Neural cell (in vitro differentiated cells): ENCODE results near the gene RASL10A. TPM values are rescaled to one million over a fixed set of nuclear protein-coding genes. Genes with fewer than 3 reads are reported as not detected.

ENCODE experiments used
- H2AFZ ChIP-seq: fragments of 200-600, 300-800 bp; sonication (generic), shearing (Covaris generic); 2 replicates; pipeline ENCODE4 v1.6.0; 2014; ENCODE audit warnings: low read depth, mild to moderate bottlenecking, antibody characterized with exemption, low read length, moderate library complexity
- H3F3A ChIP-seq: fragments of 200-600 bp; shearing (Covaris generic); 2 replicates; pipeline ENCODE4 v1.6.1; 2016; ENCODE audit warnings: mild to moderate bottlenecking, moderate library complexity, mixed read lengths, antibody characterized with exemption, low read length; ENCODE audit not compliant: insufficient read depth, poor library complexity, severe bottlenecking
- H3K27ac ChIP-seq: fragments of 200-600, 300-800 bp; sonication (generic), shearing (Covaris generic); 2 replicates; pipeline ENCODE4 v1.5.1; 2014; ENCODE audit warnings: mild to moderate bottlenecking, low read length, moderate library complexity
- H3K27me3 ChIP-seq: fragments of 300-800, 200-600 bp; sonication (generic), shearing (Covaris generic); 2 replicates; pipeline ENCODE4 v1.6.0; 2014; ENCODE audit warnings: mild to moderate bottlenecking, low read depth, low read length, moderate library complexity; ENCODE audit not compliant: insufficient read depth
- H3K36me3 ChIP-seq: fragments of 300-800, 200-600 bp; sonication (generic), shearing (Covaris generic); 2 replicates; pipeline ENCODE4 v1.5.1; 2014; ENCODE audit warnings: mild to moderate bottlenecking, antibody characterized with exemption, low read length, moderate library complexity; ENCODE audit not compliant: insufficient read depth
- H3K4me2 ChIP-seq: fragments of 300-800, 200-600 bp; sonication (generic), shearing (Covaris generic); 2 replicates; pipeline ENCODE4 v1.6.0; 2014; ENCODE audit warnings: mild to moderate bottlenecking, low read length
- H3K4me3 ChIP-seq: fragments of 300-800, 200-600 bp; sonication (generic), shearing (Covaris generic); 2 replicates; pipeline ENCODE4 v1.5.1; 2014; ENCODE audit warnings: mild to moderate bottlenecking, low read length, moderate library complexity
- H3K79me2 ChIP-seq: fragments of 200-600 bp; shearing (Covaris generic); replicated peaks from 2 replicates; pipeline ENCODE4 v1.6.0; 2014; ENCODE audit warnings: mild to moderate bottlenecking, low read length, moderate library complexity; ENCODE audit not compliant: insufficient read depth
- H3K9ac ChIP-seq: fragments of 300-800, 200-600 bp; sonication (generic), shearing (Covaris generic); 2 replicates; pipeline ENCODE4 v1.6.1; 2016; ENCODE audit warnings: mild to moderate bottlenecking, low read length, mixed read lengths
- H3K9me2 ChIP-seq: fragments of 200-600 bp; shearing (Covaris generic); 2 replicates; pipeline ENCODE4 v1.6.1; 2016; ENCODE audit warnings: mild to moderate bottlenecking, low read length, mixed read lengths; ENCODE audit not compliant: insufficient read depth
- H3K9me3 ChIP-seq: fragments of 200-600, 300-800 bp; sonication (generic), shearing (Covaris generic); 2 replicates; pipeline ENCODE4 v1.6.1; 2016; ENCODE audit warnings: mild to moderate bottlenecking, mixed run types, low read length, moderate library complexity, mixed read lengths
- H4K20me1 ChIP-seq: fragments of 200-600 bp; shearing (Covaris generic); 2 replicates; pipeline ENCODE4 v1.6.1; 2016; ENCODE audit warnings: mild to moderate bottlenecking, mixed run types; ENCODE audit not compliant: insufficient read depth
- CTCF ChIP-seq: fragments of 450-650 bp; IDR thresholded peaks from 2 replicates; pipeline ENCODE4 v1.5.1; 2014; ENCODE audit warnings: antibody characterized with exemption, mild to moderate bottlenecking, moderate library complexity; ENCODE audit not compliant: poor library complexity, severe bottlenecking
- EP300 ChIP-seq: fragments of 450-650 bp; conservative IDR thresholded peaks from 2 replicates; pipeline ENCODE4 v1.6.1; 2014; ENCODE audit warnings: antibody characterized with exemption, mild to moderate bottlenecking, moderate library complexity; ENCODE audit not compliant: poor library complexity, severe bottlenecking
- EZH2 ChIP-seq: fragments of 200-600, 300-800 bp; shearing (Covaris generic), sonication (generic); IDR thresholded peaks from 2 replicates; pipeline ENCODE4 v1.6.1; 2014; ENCODE audit warnings: antibody characterized with exemption, low read length, borderline replicate concordance, mild to moderate bottlenecking; ENCODE audit not compliant: insufficient read depth, poor library complexity, severe bottlenecking
- MXI1 ChIP-seq: fragments of 450-650 bp; conservative IDR thresholded peaks from 2 replicates; pipeline ENCODE4 v1.6.1; 2014; ENCODE audit warnings: antibody characterized with exemption, mild to moderate bottlenecking; ENCODE audit not compliant: poor library complexity, severe bottlenecking
- POLR2AphosphoS5 ChIP-seq: IDR thresholded peaks from 2 replicates; pipeline ENCODE4 v1.6.1; 2012
- RAD21 ChIP-seq: fragments of 450-650 bp; conservative IDR thresholded peaks from 2 replicates; pipeline ENCODE4 v1.6.1; 2014; ENCODE audit warnings: antibody characterized with exemption, mild to moderate bottlenecking, moderate library complexity
- REST ChIP-seq: IDR thresholded peaks from 2 replicates; pipeline ENCODE4 v1.6.1; 2012; ENCODE audit warnings: borderline replicate concordance
- SMC3 ChIP-seq: fragments of 450-650 bp; conservative IDR thresholded peaks from 2 replicates; pipeline ENCODE4 v1.6.1; 2014; ENCODE audit warnings: antibody characterized with exemption, mild to moderate bottlenecking, moderate library complexity; ENCODE audit not compliant: poor library complexity
- TAF1 ChIP-seq: IDR thresholded peaks from 2 replicates; pipeline ENCODE4 v1.6.1; 2012; ENCODE audit warnings: low read depth
- polyA plus RNA-seq: library from polyadenylated mRNA; depleted of rRNA; stranded (reverse); fragments of >200 nt; gene quantifications from 2 replicates; pipeline ENCODE4 v1.2.3, GENCODE V29; 2014

RASL10A gene
- polyA plus RNA-seq, 1 donor from 2014 or later: 3.0 TPM

- H4K20me1 ChIP-seq: no peaks in the 10 kb centered on the region
- TF ChIP-seq SMC3 (no peak), EP300 (no peak), RAD21 (no peak), TAF1 (no peak), EZH2 (no peak), MXI1 (no peak), REST (no peak), POLR2AphosphoS5 (no peak), CTCF (no peak)
- no peaks in the 10 kb centered on the region for H3F3A ChIP-seq
- no peak overlapping the region for H3K4me2 ChIP-seq
- H3K27me3 ChIP-seq: peaks cover 27% of the 10 kb centered on the region
- no peaks in the 10 kb centered on the region for H3K9me3 ChIP-seq
- no peaks in the 10 kb centered on the region for H3K9me2 ChIP-seq
- no peak overlapping the region for H3K27ac ChIP-seq
- H3K36me3 ChIP-seq: no peaks in the 10 kb centered on the region
- H3K79me2 ChIP-seq: no peaks in the 10 kb centered on the region
- no peak overlapping the region for H3K9ac ChIP-seq
- H2AFZ ChIP-seq: no peak overlapping the region
- H3K4me3 ChIP-seq: no peak overlapping the region
Observed at GRCh38 chr22:29319072-29319471, 3.6 kb upstream of the RASL10A start.

GRCh38 chr22:29317827-29318454 is 2.4 kb upstream of the RASL10A start:
- Histone ChIP-seq H3K27me3 (peaks cover 39% of the 10 kb centered on the region), H3K4me2 (no peak overlapping the region), H4K20me1 (no peaks in the 10 kb centered on the region), H3K9ac (no peak overlapping the region), H3K79me2 (no peaks in the 10 kb centered on the region), H3K36me3 (no peaks in the 10 kb centered on the region), H3K9me3 (no peaks in the 10 kb centered on the region), H3F3A (no peaks in the 10 kb centered on the region), H3K27ac (no peak overlapping the region), H3K4me3 (no peak overlapping the region), H2AFZ (no peak overlapping the region), H3K9me2 (no peaks in the 10 kb centered on the region)
- TF ChIP-seq EP300: no peak
- no peak for TF ChIP-seq MXI1
- TF ChIP-seq SMC3: no peak
- TF ChIP-seq EZH2: no peak
- no peak for TF ChIP-seq TAF1
- no peak for TF ChIP-seq CTCF
- no peak for TF ChIP-seq POLR2AphosphoS5
- no peak for TF ChIP-seq RAD21
- TF ChIP-seq REST: no peak
